ENCODE data around the gene ZDHHC13. TPM values are rescaled to one million over a fixed set of nuclear protein-coding genes. Genes with fewer than 3 reads are reported as not detected.

The ZDHHC13 gene
- total RNA-seq, 1 donor from 2014 or later = 10.6 TPM

DNA sequence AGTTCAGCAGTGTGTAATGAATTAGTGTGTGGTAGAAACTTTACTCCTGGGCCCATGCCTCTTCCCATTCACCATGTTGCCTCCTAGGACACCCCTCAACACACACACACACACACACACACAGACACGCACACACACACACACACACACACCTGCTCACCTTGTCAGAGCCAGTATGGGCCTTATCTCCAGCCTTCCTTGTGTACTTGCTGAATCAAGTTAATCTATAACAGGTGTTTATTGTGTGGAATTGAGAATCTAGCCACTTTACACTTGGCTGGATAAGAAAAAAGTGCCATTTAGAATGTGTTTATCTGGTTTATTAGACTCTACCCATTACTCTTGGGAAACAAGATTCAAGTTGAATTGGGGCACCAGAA is 14.5 kb upstream of the ZDHHC13 start:
- Histone ChIP-seq H2AFZ (ENCODE audit: low read depth, low read length) (no peak overlapping the region), H3K27ac (ENCODE audit: low read depth, low read length) (no peak overlapping the region), H3K4me2 (ENCODE audit: low read length) (no peak overlapping the region), H3K79me2 (ENCODE audit: insufficient read depth, low read length) (no peaks in the 10 kb centered on the region), H3K36me3 (ENCODE audit: insufficient read depth, low read length) (no peaks in the 10 kb centered on the region), H3K9ac (ENCODE audit: low read length) (no peak overlapping the region), H4K20me1 (ENCODE audit: insufficient read depth, low read length) (no peaks in the 10 kb centered on the region), H3K4me1 (ENCODE audit: insufficient read depth, low read length) (no peaks in the 10 kb centered on the region), H3K27me3 (ENCODE audit: insufficient read depth, low read length) (peaks cover 12% of the 10 kb centered on the region), H3K9me3 (ENCODE audit: insufficient read depth, low read depth, low read length) (no peaks in the 10 kb centered on the region), H3K4me3 (ENCODE audit: insufficient read depth, low read depth, low read length) (no peak overlapping the region)
- FAIRE-seq (no peak), DNase-seq (ENCODE audit: low read depth) (no peak)
- Mint-ChIP-seq H3K27ac (ENCODE audit: unreplicated experiment) (no peak overlapping the region), H3K4me1 (ENCODE audit: low read depth, unreplicated experiment) (no peaks in the 10 kb centered on the region), H3K4me3 (ENCODE audit: unreplicated experiment) (no peak overlapping the region), H3K36me3 (ENCODE audit: low read depth, unreplicated experiment) (no peaks in the 10 kb centered on the region), H3K9me3 (ENCODE audit: unreplicated experiment) (peaks cover 6% of the 10 kb centered on the region), H3K27me3 (ENCODE audit: low read depth, unreplicated experiment) (peaks cover 29% of the 10 kb centered on the region)
- TF ChIP-seq, protein P1, sequence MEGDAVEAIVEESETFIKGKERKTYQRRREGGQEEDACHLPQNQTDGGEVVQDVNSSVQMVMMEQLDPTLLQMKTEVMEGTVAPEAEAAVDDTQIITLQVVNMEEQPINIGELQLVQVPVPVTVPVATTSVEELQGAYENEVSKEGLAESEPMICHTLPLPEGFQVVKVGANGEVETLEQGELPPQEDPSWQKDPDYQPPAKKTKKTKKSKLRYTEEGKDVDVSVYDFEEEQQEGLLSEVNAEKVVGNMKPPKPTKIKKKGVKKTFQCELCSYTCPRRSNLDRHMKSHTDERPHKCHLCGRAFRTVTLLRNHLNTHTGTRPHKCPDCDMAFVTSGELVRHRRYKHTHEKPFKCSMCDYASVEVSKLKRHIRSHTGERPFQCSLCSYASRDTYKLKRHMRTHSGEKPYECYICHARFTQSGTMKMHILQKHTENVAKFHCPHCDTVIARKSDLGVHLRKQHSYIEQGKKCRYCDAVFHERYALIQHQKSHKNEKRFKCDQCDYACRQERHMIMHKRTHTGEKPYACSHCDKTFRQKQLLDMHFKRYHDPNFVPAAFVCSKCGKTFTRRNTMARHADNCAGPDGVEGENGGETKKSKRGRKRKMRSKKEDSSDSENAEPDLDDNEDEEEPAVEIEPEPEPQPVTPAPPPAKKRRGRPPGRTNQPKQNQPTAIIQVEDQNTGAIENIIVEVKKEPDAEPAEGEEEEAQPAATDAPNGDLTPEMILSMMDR (IDR thresholded peaks at IDR 0.05; ENCODE audit: insufficient read depth, low read depth, low read length) = no peak
- no peak for TF ChIP-seq EZH2 (IDR thresholded peaks at IDR 0.05; ENCODE audit: insufficient read depth, low read length)

DNA sequence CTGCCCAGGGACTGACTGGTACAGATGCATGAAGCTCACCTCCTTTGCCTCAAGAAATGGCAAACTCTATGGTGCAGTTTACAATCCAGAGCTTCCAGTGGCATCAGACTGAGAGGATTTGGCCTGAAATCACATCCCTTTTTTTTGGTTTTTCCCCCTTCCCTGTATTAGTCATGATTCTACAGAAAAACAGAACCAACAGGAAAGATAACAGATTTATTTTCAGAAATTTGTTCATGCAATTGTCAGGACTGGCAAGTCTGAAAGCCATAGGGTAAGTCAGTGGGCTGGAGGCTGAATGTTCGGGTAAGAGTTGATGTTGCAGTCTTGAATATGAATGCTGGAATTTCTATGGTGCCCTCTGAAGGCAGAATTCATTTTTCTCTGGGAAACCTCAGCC is 12.0 kb upstream of the ZDHHC13 start:
- Mint-ChIP-seq H3K4me1 (ENCODE audit: low read depth, unreplicated experiment) (no peaks in the 10 kb centered on the region), H3K27me3 (ENCODE audit: low read depth, unreplicated experiment) (peaks cover 12% of the 10 kb centered on the region)
- no peak for FAIRE-seq

DNA sequence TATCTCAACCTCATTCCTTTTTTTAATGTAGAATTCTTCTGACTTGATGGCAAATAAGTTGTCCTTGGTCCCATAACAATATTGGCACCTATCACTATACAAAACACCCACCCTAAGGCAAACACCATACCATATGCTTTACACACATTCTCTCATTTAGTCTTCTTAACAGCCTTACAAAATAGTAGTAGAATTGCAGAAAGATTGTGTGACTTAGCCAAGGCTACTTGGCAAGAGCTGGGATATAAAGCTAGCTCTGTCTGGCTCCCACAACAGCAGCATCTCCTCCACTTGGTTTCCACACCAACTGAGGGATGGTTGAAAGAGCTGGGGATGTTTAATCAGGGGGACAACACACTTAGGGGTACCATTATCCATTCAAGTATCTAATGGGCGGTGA is 9.8 kb upstream of the ZDHHC13 start:
- H3K27me3 Mint-ChIP-seq (ENCODE audit: low read depth, unreplicated experiment) = peaks cover 12% of the 10 kb centered on the region
- no peak for FAIRE-seq
- no peaks in the 10 kb centered on the region for H3K79me2 ChIP-seq (ENCODE audit: insufficient read depth, low read length)

More for the DNA sequence above, 12.0 kb upstream of the ZDHHC13 start:
- H4K20me1 ChIP-seq (ENCODE audit: insufficient read depth, low read length) = no peaks in the 10 kb centered on the region
- H3K27ac Mint-ChIP-seq (ENCODE audit: unreplicated experiment) = no peak overlapping the region
- peaks cover 6% of the 10 kb centered on the region for H3K9me3 Mint-ChIP-seq (ENCODE audit: unreplicated experiment)
- DNase-seq (ENCODE audit: low read depth) = no peak
- no peaks in the 10 kb centered on the region for H3K36me3 ChIP-seq (ENCODE audit: insufficient read depth, low read length)
- H3K9ac ChIP-seq (ENCODE audit: low read length) = no peak overlapping the region
- no peak overlapping the region for H3K27ac ChIP-seq (ENCODE audit: low read depth, low read length)
- H3K9me3 ChIP-seq (ENCODE audit: insufficient read depth, low read depth, low read length) = no peaks in the 10 kb centered on the region
- H3K4me3 ChIP-seq (ENCODE audit: insufficient read depth, low read depth, low read length) = no peak overlapping the region
- no peaks in the 10 kb centered on the region for H3K36me3 Mint-ChIP-seq (ENCODE audit: low read depth, unreplicated experiment)
- no peaks in the 10 kb centered on the region for H3K79me2 ChIP-seq (ENCODE audit: insufficient read depth, low read length)
- no peaks in the 10 kb centered on the region for H3K4me1 ChIP-seq (ENCODE audit: insufficient read depth, low read length)
- no peak overlapping the region for H2AFZ ChIP-seq (ENCODE audit: low read depth, low read length)
- no peak overlapping the region for H3K4me2 ChIP-seq (ENCODE audit: low read length)
- no peak overlapping the region for H3K4me3 Mint-ChIP-seq (ENCODE audit: unreplicated experiment)
- TF ChIP-seq, protein P1 (IDR thresholded peaks at IDR 0.05; ENCODE audit: insufficient read depth, low read depth, low read length) = no peak
- no peak for TF ChIP-seq EZH2 (IDR thresholded peaks at IDR 0.05; ENCODE audit: insufficient read depth, low read length)
- H3K27me3 ChIP-seq (ENCODE audit: insufficient read depth, low read length) = peaks cover 6% of the 10 kb centered on the region

More for the DNA sequence above, 9.8 kb upstream of the ZDHHC13 start:
- H3K4me2 ChIP-seq (ENCODE audit: low read length) = no peak overlapping the region
- H3K4me1 ChIP-seq (ENCODE audit: insufficient read depth, low read length) = no peaks in the 10 kb centered on the region
- H3K27ac Mint-ChIP-seq (ENCODE audit: unreplicated experiment) = no peak overlapping the region
- H2AFZ ChIP-seq (ENCODE audit: low read depth, low read length) = no peak overlapping the region
- H3K4me3 ChIP-seq (ENCODE audit: insufficient read depth, low read depth, low read length) = no peak overlapping the region
- no peak overlapping the region for H3K27ac ChIP-seq (ENCODE audit: low read depth, low read length)
- TF ChIP-seq EZH2 (IDR thresholded peaks at IDR 0.05; ENCODE audit: insufficient read depth, low read length) = no peak
- TF ChIP-seq, protein P1 (IDR thresholded peaks at IDR 0.05; ENCODE audit: insufficient read depth, low read depth, low read length) = no peak
- DNase-seq (ENCODE audit: low read depth) = no peak
- H4K20me1 ChIP-seq (ENCODE audit: insufficient read depth, low read length) = no peaks in the 10 kb centered on the region
- H3K4me3 Mint-ChIP-seq (ENCODE audit: unreplicated experiment) = no peak overlapping the region
- H3K9ac ChIP-seq (ENCODE audit: low read length) = no peak overlapping the region
- H3K9me3 ChIP-seq (ENCODE audit: insufficient read depth, low read depth, low read length) = no peaks in the 10 kb centered on the region
- peaks cover 8% of the 10 kb centered on the region for H3K27me3 ChIP-seq (ENCODE audit: insufficient read depth, low read length)
- H3K4me1 Mint-ChIP-seq (ENCODE audit: low read depth, unreplicated experiment) = no peaks in the 10 kb centered on the region
- no peaks in the 10 kb centered on the region for H3K9me3 Mint-ChIP-seq (ENCODE audit: unreplicated experiment)
- H3K36me3 Mint-ChIP-seq (ENCODE audit: low read depth, unreplicated experiment) = no peaks in the 10 kb centered on the region
- no peaks in the 10 kb centered on the region for H3K36me3 ChIP-seq (ENCODE audit: insufficient read depth, low read length)
